SK-N-SH (cell line): ENCODE data around the gene FAAP24. TPM values are rescaled to one million over a fixed set of nuclear protein-coding genes. Genes with fewer than 3 reads are reported as not detected.

Source experiments
- CTCF ChIA-PET: fragments of 300-600, 350-600 bp; formaldehyde crosslinking; extraction: SDS; loops from one replicate; lab custom pipeline; 2021; lab: Yijun Ruan, JAX
- POLR2A ChIA-PET: fragments of 350-600 bp; sonication (Branson Sonifier 250); formaldehyde crosslinking; extraction: SDS; loops from one replicate; lab custom pipeline; 2020; ENCODE audit warnings: antibody characterized with exemption, inconsistent platforms; lab: Yijun Ruan, JAX
- DNase-seq: peaks from one replicate; pipeline ENCODE4 v3.0.0; 2012
- H2AFZ ChIP-seq: fragments of 200-600 bp; sonication (generic); 2 replicates; pipeline ENCODE4 v1.8.1; 2016; ENCODE audit warnings: antibody characterized with exemption, mild to moderate bottlenecking, low read depth
- H3F3A ChIP-seq: fragments of 200-600 bp; sonication (generic); replicated peaks from 2 replicates; pipeline ENCODE3; 2016; ENCODE audit warnings: antibody characterized with exemption, mild to moderate bottlenecking; ENCODE audit not compliant: insufficient read depth
- H3K27ac ChIP-seq, 2 experiments: fragments of 200-500 bp in 1 of 2; fragments of 200-600 bp in 1 of 2; sonication (Bioruptor generic) in 1 of 2; sonication (generic), shearing (Covaris generic) in 1 of 2; 2 replicates each; pipeline versions ENCODE4 v1.5.1 to v1.6.1; 2014 to 2016; ENCODE audit warnings: low read depth in 2 of 2, inconsistent platforms in 1 of 2, low read length in 1 of 2, mild to moderate bottlenecking in 1 of 2, mixed read lengths in 1 of 2
- H3K27me3 ChIP-seq: fragments of 200-600 bp; sonication (generic), shearing (Covaris generic); 2 replicates; pipeline ENCODE4 v1.6.1; 2016; ENCODE audit warnings: mixed run types; ENCODE audit not compliant: insufficient read depth
- H3K36me3 ChIP-seq, 2 experiments: fragments of 200-500 bp in 1 of 2; fragments of 200-600 bp in 1 of 2; sonication (Bioruptor generic) in 1 of 2; sonication (generic) in 1 of 2; replicated peaks in 1 of 2; 2 replicates each; pipeline versions ENCODE3 to v1.5.1; 2014 to 2016; ENCODE audit warnings: low read length in 1 of 2, mild to moderate bottlenecking in 1 of 2; ENCODE audit not compliant: insufficient read depth in 2 of 2, control insufficient read depth in 1 of 2
- H3K4me1 ChIP-seq, 2 experiments: fragments of 200-500 bp in 1 of 2; fragments of 200-600 bp in 1 of 2; sonication (Bioruptor generic) in 1 of 2; sonication (generic), shearing (Covaris generic) in 1 of 2; 2 replicates each; pipeline versions ENCODE4 v1.5.1 to v1.6.1; 2014 to 2016; ENCODE audit warnings: low read depth in 1 of 2, low read length in 1 of 2, mixed run types in 1 of 2; ENCODE audit not compliant: insufficient read depth in 2 of 2, control insufficient read depth in 1 of 2
- H3K4me2 ChIP-seq: fragments of 200-600 bp; sonication (generic), shearing (Covaris generic); 2 replicates; pipeline ENCODE4 v1.6.1; 2017; ENCODE audit warnings: mixed run types
- H3K4me3 ChIP-seq, 2 experiments: fragments of 200-500 bp in 1 of 2; fragments of 200-600 bp in 1 of 2; sonication (Bioruptor generic) in 1 of 2; sonication (generic), shearing (Covaris generic) in 1 of 2; 2 replicates each; pipeline versions ENCODE4 v1.5.1 to v1.8.1; 2014 to 2016; ENCODE audit warnings: low read depth in 2 of 2, inconsistent platforms in 1 of 2, low read length in 1 of 2, mild to moderate bottlenecking in 1 of 2, mixed read lengths in 1 of 2, moderate library complexity in 1 of 2
- H3K79me2 ChIP-seq: fragments of 200-600 bp; sonication (generic); 2 replicates; pipeline ENCODE4 v1.8.1; 2017; ENCODE audit warnings: mild to moderate bottlenecking; ENCODE audit not compliant: insufficient read depth
- H3K9ac ChIP-seq: fragments of 200-600 bp; sonication (generic); 2 replicates; pipeline ENCODE4 v1.6.1; 2017; ENCODE audit warnings: mixed run types
- H3K9me2 ChIP-seq: fragments of 200-600 bp; sonication (generic); 2 replicates; pipeline ENCODE4 v1.6.1; 2017; ENCODE audit warnings: mixed run types
- H3K9me3 ChIP-seq: fragments of 200-600 bp; sonication (generic); 2 replicates; pipeline ENCODE4 v1.6.1; 2017; ENCODE audit warnings: mixed run types, mild to moderate bottlenecking, moderate library complexity
- H4K20me1 ChIP-seq: fragments of 200-600 bp; sonication (generic); 2 replicates; pipeline ENCODE4 v1.6.1; 2017; ENCODE audit warnings: mild to moderate bottlenecking, mixed run types; ENCODE audit not compliant: insufficient read depth
- CTCF ChIP-seq: fragments of 200-600 bp; sonication (generic); IDR thresholded peaks from 2 replicates; pipeline ENCODE4 v1.6.1; 2017; ENCODE audit warnings: antibody characterized with exemption, mild to moderate bottlenecking, moderate library complexity
- FOXM1 ChIP-seq: IDR thresholded peaks from 2 replicates; pipeline ENCODE4 v1.4.0; 2012; ENCODE audit warnings: low read depth, mild to moderate bottlenecking
- GATA2 ChIP-seq: sonication (generic); formaldehyde crosslinking; IDR thresholded peaks from 2 replicates; pipeline ENCODE4 v1.5.0; 2020; ENCODE audit warnings: mild to moderate bottlenecking, missing genetic modification reagents
- MXI1 ChIP-seq: IDR thresholded peaks from 2 replicates; pipeline ENCODE4 v1.6.1; 2012; ENCODE audit warnings: mild to moderate bottlenecking, low read depth, low read length, improper control_type of control experiment
- NRF1 ChIP-seq: IDR thresholded peaks from 2 replicates; pipeline ENCODE4 v1.6.1; 2012; ENCODE audit warnings: low read depth, mild to moderate bottlenecking, low read length
- PBX3 ChIP-seq: IDR thresholded peaks from 2 replicates; pipeline ENCODE4; 2012
- POLR2AphosphoS5 ChIP-seq: IDR thresholded peaks from 2 replicates; pipeline ENCODE4 v1.6.1; 2012; ENCODE audit warnings: low read depth, low read length
- RAD21 ChIP-seq: IDR thresholded peaks from 2 replicates; pipeline ENCODE4 v1.6.1; 2012; ENCODE audit warnings: mild to moderate bottlenecking, low read length
- RCOR1 ChIP-seq: fragments of 150-350 bp; IDR thresholded peaks from 2 replicates; pipeline ENCODE4 v1.6.1; 2017; ENCODE audit warnings: antibody characterized with exemption, low read length
- SMC3 ChIP-seq: IDR thresholded peaks from 2 replicates; pipeline ENCODE4 v1.6.1; 2012; ENCODE audit warnings: low read depth, low read length, improper control_type of control experiment
- TAF1 ChIP-seq: IDR thresholded peaks from 2 replicates; pipeline ENCODE4 v1.6.1; 2012; ENCODE audit warnings: low read depth, mild to moderate bottlenecking, low read length, moderate library complexity, borderline replicate concordance
- TEAD4 ChIP-seq: IDR thresholded peaks from 2 replicates; pipeline ENCODE4 v1.4.0; 2012; ENCODE audit warnings: mild to moderate bottlenecking, borderline replicate concordance; ENCODE audit not compliant: insufficient read depth
- USF1 ChIP-seq: IDR thresholded peaks from 2 replicates; pipeline ENCODE4 v1.4.0; 2012; ENCODE audit warnings: low read depth, borderline replicate concordance
- WGBS: methylation state at CpG from one replicate; pipeline ENCODE4 v1.1.6; 2017; ENCODE audit warnings: low lambda C conversion rate; 5-methylcytosine and 5-hydroxymethylcytosine counted together
- polyA plus RNA-seq, 3 experiments: library from polyadenylated mRNA; depleted of rRNA; stranded (reverse); fragments of >200 nt; gene quantifications; 2 replicates each; pipeline ENCODE4 v1.2.3, GENCODE V29; 2012
- TF ChIP-seq, protein P1 (sequence below): fragments of 150-350 bp; IDR thresholded peaks from 2 replicates; pipeline ENCODE4 v1.6.1; 2016; ENCODE audit warnings: mild to moderate bottlenecking, low read depth, low read length

Gene FAAP24
- polyA plus RNA-seq, 1 of the 3 experiments (the other 2 are of a cell fraction) = 3.3 TPM

GRCh38 chr19:32976223-32976805 is 4.3 kb downstream of the FAAP24 start:
- CTCF ChIA-PET = interaction anchor here (0.6 to 8.6 kb wide), 40 partner anchors 9 to 303 kb away, joined by 3 to 215 read pairs (median 4); partner anchors contain the start of genes GPATCH1 and NUDT19
- no peak overlapping the region for H3K9ac ChIP-seq
- H3K27ac ChIP-seq = no peak overlapping the region
- TF ChIP-seq FOXM1 (no peak), SMC3 (peak; percentile 85), TEAD4 (no peak), TAF1 (no peak), USF1 (no peak), RAD21 (peak; percentile 92), GATA2 (CRISPR knock-in tag) (no peak), CTCF (peak; percentile 90), MXI1 (no peak), RCOR1 (no peak), NRF1 (no peak), POLR2AphosphoS5 (no peak), PBX3 (no peak)
- TF ChIP-seq, protein P1, sequence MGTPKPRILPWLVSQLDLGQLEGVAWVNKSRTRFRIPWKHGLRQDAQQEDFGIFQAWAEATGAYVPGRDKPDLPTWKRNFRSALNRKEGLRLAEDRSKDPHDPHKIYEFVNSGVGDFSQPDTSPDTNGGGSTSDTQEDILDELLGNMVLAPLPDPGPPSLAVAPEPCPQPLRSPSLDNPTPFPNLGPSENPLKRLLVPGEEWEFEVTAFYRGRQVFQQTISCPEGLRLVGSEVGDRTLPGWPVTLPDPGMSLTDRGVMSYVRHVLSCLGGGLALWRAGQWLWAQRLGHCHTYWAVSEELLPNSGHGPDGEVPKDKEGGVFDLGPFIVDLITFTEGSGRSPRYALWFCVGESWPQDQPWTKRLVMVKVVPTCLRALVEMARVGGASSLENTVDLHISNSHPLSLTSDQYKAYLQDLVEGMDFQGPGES = no peak
- peak; percentile 60 for DNase-seq
- WGBS = 51% methylated on average over 13 of the region's 14 CpGs
- peak overlapping the region in 1 of 2 experiments; percentile 42; a peak in 1 of 4 replicates for H3K4me3 ChIP-seq
- POLR2A ChIA-PET = no interaction called here
- peaks cover 0 to 3% of the 10 kb centered on the region in 2 experiments; a peak in 1 of 4 replicates for H3K4me1 ChIP-seq
- no peaks in the 10 kb centered on the region for H3K9me3 ChIP-seq
- peaks cover 5% of the 10 kb centered on the region for H3K79me2 ChIP-seq
- H3K4me2 ChIP-seq = no peak overlapping the region
- H3K9me2 ChIP-seq = no peaks in the 10 kb centered on the region
- peaks cover 0 to 4% of the 10 kb centered on the region in 2 experiments for H3K36me3 ChIP-seq
- no peak overlapping the region for H2AFZ ChIP-seq
- H3K27me3 ChIP-seq = no peaks in the 10 kb centered on the region
- no peaks in the 10 kb centered on the region for H4K20me1 ChIP-seq
- H3F3A ChIP-seq = peaks cover 12% of the 10 kb centered on the region
